H1 (cell line): ENCODE results near the gene SLC15A1. TPM values are rescaled to one million over a fixed set of nuclear protein-coding genes. Genes with fewer than 3 reads are reported as not detected.

Experiments used
- CTCF ChIA-PET: fragments of 300-600 bp; sonication (Branson Sonifier 250); formaldehyde crosslinking; loops from one replicate; lab custom pipeline; 2021; ENCODE audit not compliant: partially characterized antibody; lab: Charles Lee
- POLR2A ChIA-PET: fragments of 300-600 bp; sonication (Branson Sonifier 250); formaldehyde crosslinking; loops from one replicate; lab custom pipeline; 2021; ENCODE audit warnings: inconsistent platforms; ENCODE audit not compliant: partially characterized antibody; lab: Charles Lee
- DNase-seq, 2 experiments: peaks; one replicate each; pipeline versions ENCODE4 v3.0.0 to v3.0.0-alpha.2; 2010 to 2022; ENCODE audit warnings: low spot score in 2 of 2, low read depth in 1 of 2, mixed read lengths in 1 of 2
- FAIRE-seq: peaks from 2 replicates; lab custom pipeline; 2011; peaks lifted over from hg19 to GRCh38; lab: Jason Lieb, UNC
- H2AFZ ChIP-seq: 2 replicates; pipeline ENCODE4 v1.8.1; 2012; ENCODE audit warnings: low read length, inconsistent platforms
- H2AK5ac ChIP-seq: 2 replicates; pipeline ENCODE4 v1.6.1; 2013; ENCODE audit warnings: low read depth, low read length
- H2BK120ac ChIP-seq: replicated peaks from 2 replicates; pipeline ENCODE3; 2013; ENCODE audit warnings: low read depth, low read length, inconsistent platforms
- H2BK12ac ChIP-seq: 2 replicates; pipeline ENCODE4 v1.6.1; 2013; ENCODE audit warnings: low read depth, low read length
- H2BK15ac ChIP-seq: 2 replicates; pipeline ENCODE4 v1.6.1; 2013; ENCODE audit warnings: low read length
- H2BK20ac ChIP-seq: 2 replicates; pipeline ENCODE4 v1.6.1; 2013; ENCODE audit warnings: low read length
- H2BK5ac ChIP-seq: 2 replicates; pipeline ENCODE4 v1.6.1; 2013; ENCODE audit warnings: low read depth, low read length
- H3K14ac ChIP-seq: 2 replicates; pipeline ENCODE4 v1.6.1; 2013; ENCODE audit warnings: inconsistent platforms; ENCODE audit not compliant: insufficient read length
- H3K18ac ChIP-seq: 2 replicates; pipeline ENCODE4 v1.6.1; 2013; ENCODE audit warnings: low read length; ENCODE audit errors: extremely low read depth
- H3K23ac ChIP-seq: 2 replicates; pipeline ENCODE4 v1.6.1; 2013; ENCODE audit warnings: inconsistent platforms; ENCODE audit not compliant: insufficient read length
- H3K23me2 ChIP-seq: 2 replicates; pipeline ENCODE4 v1.6.1; 2013; ENCODE audit warnings: low read depth, low read length
- H3K27ac ChIP-seq: 2 replicates; pipeline ENCODE4 v1.6.1; 2011; ENCODE audit warnings: low read depth, low read length, inconsistent platforms
- H3K27me3 ChIP-seq, 4 experiments: replicated peaks in 1 of 4; 1 replicate in 1 of 4; 2 replicates in 3 of 4; pipeline versions ENCODE4 v1.6.1 to v1.8.1; 2011 to 2013; ENCODE audit warnings: low read length in 3 of 4, mild to moderate bottlenecking in 3 of 4, inconsistent platforms in 2 of 4, mixed read lengths in 2 of 4, moderate library complexity in 1 of 4; ENCODE audit not compliant: control insufficient read depth in 3 of 4, insufficient read depth in 3 of 4; ENCODE audit errors: extremely low read depth in 1 of 4
- H3K36me3 ChIP-seq, 4 experiments: 2 replicates each; pipeline versions ENCODE4 v1.6.1 to v1.8.1; 2011 to 2013; ENCODE audit warnings: mild to moderate bottlenecking in 4 of 4, low read length in 3 of 4, moderate library complexity in 2 of 4, control low read depth in 1 of 4, inconsistent platforms in 1 of 4; ENCODE audit not compliant: insufficient read depth in 4 of 4, control insufficient read depth in 2 of 4
- H3K4ac ChIP-seq: replicated peaks from 2 replicates; pipeline ENCODE3; 2013; ENCODE audit warnings: low read length, low read depth, mixed read lengths, inconsistent platforms; ENCODE audit not compliant: insufficient read length
- H3K4me1 ChIP-seq, 4 experiments: replicated peaks in 1 of 4; 1 replicate in 1 of 4; 2 replicates in 3 of 4; pipeline versions ENCODE4 v1.6.1 to v1.8.1; 2011 to 2013; ENCODE audit warnings: low read length in 3 of 4, inconsistent platforms in 2 of 4, mixed read lengths in 1 of 4; ENCODE audit not compliant: insufficient read depth in 4 of 4, control insufficient read depth in 3 of 4
- H3K4me2 ChIP-seq, 2 experiments: 2 replicates each; pipeline versions ENCODE4 v1.6.1 to v1.8.1; 2011 to 2013; ENCODE audit warnings: low read depth in 2 of 2, low read length in 2 of 2, control low read depth in 1 of 2, inconsistent platforms in 1 of 2, mild to moderate bottlenecking in 1 of 2; ENCODE audit not compliant: insufficient read depth in 1 of 2
- H3K4me3 ChIP-seq, 4 experiments: fragments of 200-600, 300-600 bp in 1 of 4; sonication (generic), shearing (Covaris generic), sonication (Bioruptor Twin) in 1 of 4; 2 replicates each; pipeline versions ENCODE4 v1.5.1 to v1.8.1; 2011 to 2016; ENCODE audit warnings: low read length in 4 of 4, low read depth in 3 of 4, control low read depth in 2 of 4, inconsistent platforms in 2 of 4, mild to moderate bottlenecking in 2 of 4, mixed read lengths in 1 of 4, moderate library complexity in 1 of 4; ENCODE audit not compliant: insufficient read depth in 2 of 4; ENCODE audit errors: extremely low read depth in 1 of 4
- H3K56ac ChIP-seq: replicated peaks from 2 replicates; pipeline ENCODE3; 2013; ENCODE audit warnings: low read depth, mild to moderate bottlenecking, mixed read lengths, low read length, inconsistent platforms; ENCODE audit not compliant: insufficient read length
- H3K79me1 ChIP-seq: 2 replicates; pipeline ENCODE4 v1.6.1; 2013; ENCODE audit warnings: low read depth, low read length, control low read depth
- H3K79me2 ChIP-seq, 2 experiments: 2 replicates each; pipeline versions ENCODE4 v1.6.1 to v1.8.1; 2012 to 2013; ENCODE audit warnings: low read length in 2 of 2, mild to moderate bottlenecking in 2 of 2, inconsistent platforms in 1 of 2; ENCODE audit not compliant: insufficient read depth in 2 of 2, control insufficient read depth in 1 of 2
- H3K9ac ChIP-seq, 4 experiments: replicated peaks in 1 of 4; 1 replicate in 1 of 4; 2 replicates in 3 of 4; pipeline versions ENCODE4 v1.6.1 to v1.8.1; 2011 to 2013; ENCODE audit warnings: low read depth in 3 of 4, low read length in 3 of 4, control low read depth in 2 of 4, mild to moderate bottlenecking in 2 of 4, moderate library complexity in 2 of 4, inconsistent platforms in 1 of 4; ENCODE audit errors: extremely low read depth in 1 of 4
- H3K9me3 ChIP-seq, 2 experiments: 2 replicates each; pipeline versions ENCODE4 v1.6.1 to v1.8.1; 2012 to 2013; ENCODE audit warnings: mild to moderate bottlenecking in 2 of 2, moderate library complexity in 2 of 2, control low read depth in 1 of 2, inconsistent platforms in 1 of 2, low read depth in 1 of 2, low read length in 1 of 2, mixed read lengths in 1 of 2; ENCODE audit not compliant: insufficient read depth in 2 of 2
- H4K20me1 ChIP-seq, 2 experiments: replicated peaks in 1 of 2; 2 replicates each; pipeline versions ENCODE3 to v1.8.1; 2011 to 2013; ENCODE audit warnings: inconsistent platforms in 2 of 2, low read length in 2 of 2, mild to moderate bottlenecking in 1 of 2; ENCODE audit not compliant: insufficient read depth in 2 of 2, control insufficient read depth in 1 of 2
- H4K5ac ChIP-seq: 2 replicates; pipeline ENCODE4 v1.6.1; 2013; ENCODE audit warnings: low read length, low read depth, mixed read lengths, inconsistent platforms; ENCODE audit not compliant: insufficient read length
- H4K8ac ChIP-seq: 2 replicates; pipeline ENCODE4 v1.8.0; 2013; ENCODE audit warnings: mild to moderate bottlenecking, moderate library complexity, low read length, inconsistent platforms; ENCODE audit not compliant: insufficient read depth; ENCODE audit errors: extremely low read depth
- H4K91ac ChIP-seq: replicated peaks from 2 replicates; pipeline ENCODE3; 2013; ENCODE audit warnings: low read length, mixed read lengths, inconsistent platforms; ENCODE audit not compliant: insufficient read length
- CBX8 ChIP-seq: fragments of 300-800, 300-1000 bp; sonication (generic); IDR thresholded peaks from 2 replicates; pipeline ENCODE4 v1.7.1; 2016; ENCODE audit warnings: low read depth, low read length, borderline replicate concordance
- CHD1 ChIP-seq: IDR thresholded peaks from 2 replicates; pipeline ENCODE4 v1.6.1; 2012; ENCODE audit warnings: low read depth, low read length, improper control_type of control experiment
- E2F6 ChIP-seq: IDR thresholded peaks from 2 replicates; pipeline ENCODE4 v1.6.1; 2012; ENCODE audit warnings: inconsistent platforms
- JUND ChIP-seq: IDR thresholded peaks from 2 replicates; pipeline ENCODE4 v1.6.1; 2011; ENCODE audit warnings: mild to moderate bottlenecking, improper control_type of control experiment, low read length
- NANOG ChIP-seq: IDR thresholded peaks from 2 replicates; pipeline ENCODE4 v1.6.1; 2011; ENCODE audit warnings: low read length, low read depth, mild to moderate bottlenecking, inconsistent platforms; ENCODE audit not compliant: insufficient read depth, poor library complexity, severe bottlenecking
- NRF1 ChIP-seq: IDR thresholded peaks from 2 replicates; pipeline ENCODE4 v1.6.1; 2011; ENCODE audit warnings: mild to moderate bottlenecking, low read depth, low read length, improper control_type of control experiment
- POLR2A ChIP-seq, 2 experiments: IDR thresholded peaks; 1 replicate in 1 of 2; 2 replicates in 1 of 2; pipeline ENCODE4 v1.6.1; 2011; ENCODE audit warnings: low read depth in 2 of 2, low read length in 2 of 2, mild to moderate bottlenecking in 2 of 2; ENCODE audit errors: control extremely low read depth in 1 of 2
- POLR2AphosphoS5 ChIP-seq: IDR thresholded peaks from 2 replicates; pipeline ENCODE4 v1.6.1; 2011; ENCODE audit warnings: low read depth, low read length
- RAD21 ChIP-seq, 2 experiments: IDR thresholded peaks in 1 of 2; conservative IDR thresholded peaks in 1 of 2; 2 replicates each; pipeline ENCODE4 v1.6.1; 2011; ENCODE audit warnings: low read depth in 2 of 2, low read length in 2 of 2, improper control_type of control experiment in 1 of 2, inconsistent platforms in 1 of 2, mild to moderate bottlenecking in 1 of 2, moderate library complexity in 1 of 2
- SAP30 ChIP-seq: fragments of 300-600 bp; sonication (generic); IDR thresholded peaks from 2 replicates; pipeline ENCODE4 v1.7.1; 2012; ENCODE audit warnings: low read length, moderate library complexity, mild to moderate bottlenecking, inconsistent platforms; ENCODE audit not compliant: insufficient read depth, insufficient replicate concordance
- SIN3A ChIP-seq, 2 experiments: IDR thresholded peaks in 1 of 2; conservative IDR thresholded peaks in 1 of 2; 2 replicates each; pipeline ENCODE4 v1.6.1; 2011 to 2012; ENCODE audit warnings: low read length in 2 of 2, improper control_type of control experiment in 1 of 2, low read depth in 1 of 2, mild to moderate bottlenecking in 1 of 2
- SIX5 ChIP-seq: IDR thresholded peaks from 2 replicates; pipeline ENCODE4 v1.6.1; 2011; ENCODE audit warnings: mild to moderate bottlenecking, low read depth, low read length
- TCF12 ChIP-seq: IDR thresholded peaks from 2 replicates; pipeline ENCODE4 v1.6.1; 2011; ENCODE audit warnings: low read depth, mild to moderate bottlenecking, low read length
- WGBS, 2 experiments: shearing (Covaris generic) in 1 of 2; methylation state at CpG; one replicate each; pipeline versions ENCODE4 v1.1.6 to v1.1.7; 2013 to 2015; ENCODE audit warnings: low lambda C conversion rate in 2 of 2, mixed read lengths in 2 of 2, inconsistent platforms in 1 of 2, low coverage in 1 of 2, missing lambda C conversion rate in 1 of 2; ENCODE audit not compliant: insufficient replicate concordance in 2 of 2, insufficient coverage in 1 of 2, insufficient read length in 1 of 2; ENCODE audit errors: extremely low coverage in 1 of 2, missing lambda C conversion rate in 1 of 2; 5-methylcytosine and 5-hydroxymethylcytosine counted together
- polyA plus RNA-seq, 7 experiments: library from polyadenylated mRNA; depleted of rRNA in 3 of 7; stranded (reverse) in 5 of 7; unstranded in 2 of 7; fragments of >200 nt in 5 of 7; fragments of 200-250 nt in 2 of 7; gene quantifications; 1 replicate in 5 of 7; 2 replicates in 1 of 7; 4 replicates in 1 of 7; pipeline versions ENCODE4 v1.2.1 to v1.2.3, GENCODE V29; 2011 to 2013; ENCODE audit warnings: missing spikeins in 2 of 7, mixed read lengths in 2 of 7
- total RNA-seq: library from RNA; stranded (reverse); fragmentation: NEBNext Ultra II Directional; extraction: Animal tissue kit (Norgen Biotek cat#: 25700); gene quantifications from 2 replicates; pipeline ENCODE4 v1.2.1, GENCODE V29; 2021

Gene SLC15A1
- total and polyA plus RNA-seq, 2 of the 8 experiments (the other 6 are each of a cell fraction or from before 2014, with no cell fraction given): 1.3 to 2.4 TPM

- H3K4me2 ChIP-seq: no peak overlapping the region
- H3K9me3 ChIP-seq: no peaks in the 10 kb centered on the region
- no peak overlapping the region for H2BK120ac ChIP-seq
- no peak overlapping the region for H3K27ac ChIP-seq
- no peaks in the 10 kb centered on the region for H4K20me1 ChIP-seq
- no peak overlapping the region for H3K4me3 ChIP-seq
- no peak overlapping the region for H4K5ac ChIP-seq
- no peak overlapping the region for H4K91ac ChIP-seq
- no peaks in the 10 kb centered on the region for H3K79me1 ChIP-seq
- H3K4ac ChIP-seq: no peak overlapping the region
- no peaks in the 10 kb centered on the region; the same call in 1 of the 2 replicates for H3K23me2 ChIP-seq
- H3K56ac ChIP-seq: no peak overlapping the region
- H3K9ac ChIP-seq: no peak overlapping the region
- no peaks in the 10 kb centered on the region for H3K79me2 ChIP-seq
- no peak overlapping the region for H2BK5ac ChIP-seq
- 89% methylated on average over 15 of the region's 15 CpGs; no CpG with 5 or more reads in 1 of the 2 experiments for WGBS, 2 experiments
- FAIRE-seq (no peak), DNase-seq (no peak)
- H4K8ac ChIP-seq: no peak overlapping the region; the same call in 1 of the 2 replicates
- H3K18ac ChIP-seq: no peak overlapping the region
- ChIA-PET POLR2A (interaction anchor here (0.6 to 1.3 kb wide), 2 partner anchors 35 to 425 kb away, joined by 3 to 4 read pairs; no protein-coding TSS in a partner anchor), CTCF (interaction anchor here (0.6 to 5.0 kb wide), 5 partner anchors 8 to 333 kb away, joined by 3 to 37 read pairs (median 5); no protein-coding TSS in a partner anchor)
- no peaks in the 10 kb centered on the region for H3K27me3 ChIP-seq
- no peak overlapping the region for H3K23ac ChIP-seq
- no peak overlapping the region for H2BK15ac ChIP-seq
- H2BK20ac ChIP-seq: no peak overlapping the region
- no peak overlapping the region for H2BK12ac ChIP-seq
- no peaks in the 10 kb centered on the region for H3K36me3 ChIP-seq
- H2AK5ac ChIP-seq: no peak overlapping the region
- H3K4me1 ChIP-seq: no peaks in the 10 kb centered on the region; a peak in 1 of 7 replicates
- H2AFZ ChIP-seq: no peak overlapping the region
- H3K14ac ChIP-seq: no peak overlapping the region
- TF ChIP-seq SIX5 (no peak), CBX8 (no peak), RAD21 (IDR thresholded peaks at IDR 0.05 in 1 of 2, conservative IDR thresholded peaks at IDR 0.05 in 1 of 2; ENCODE audit: low read depth in 2 of 2, low read length in 2 of 2) (no peak), NANOG (no peak), SAP30 (no peak), POLR2A (IDR thresholded peaks at IDR 0.05; ENCODE audit: control extremely low read depth in 1 of 2, low read depth in 2 of 2, low read length in 2 of 2) (no peak), POLR2AphosphoS5 (no peak), TCF12 (no peak), NRF1 (no peak), E2F6 (no peak), SIN3A (conservative IDR thresholded peaks at IDR 0.05 in 1 of 2, IDR thresholded peaks at IDR 0.05 in 1 of 2; ENCODE audit: low read depth in 1 of 2, low read length in 2 of 2) (no peak), JUND (no peak), CHD1 (no peak)
Observed at GRCh38 chr13:98775386-98775785, 22.9 kb upstream of the SLC15A1 start.
